ENCODE data around the gene LYL1. TPM values are rescaled to one million over a fixed set of nuclear protein-coding genes. Genes with fewer than 3 reads are reported as not detected.

The LYL1 gene
- total and polyA plus RNA-seq, 2 of the 13 experiments (the other 11 are each of a cell fraction or from before 2014, with no cell fraction given) = 0.75 to 0.92 TPM

GRCh38 chr19:13116282-13117175 lies 13.9 kb upstream of the LYL1 start, which contains the start of gene TRMT1 (continued):
- peak; percentile 80 for TF ChIP-seq ZNF687 (CRISPR knock-in tag; IDR thresholded peaks at IDR 0.05)
- TF ChIP-seq ARID3A (IDR thresholded peaks at IDR 0.05; ENCODE audit: low read depth, low read length) = peak; percentile 40; the same call in 1 of the 2 replicates
- no peak for TF ChIP-seq RFX3 (CRISPR knock-in tag; IDR thresholded peaks at IDR 0.05)
- TF ChIP-seq ZNF33A (CRISPR knock-in tag; IDR thresholded peaks at IDR 0.05; ENCODE audit: borderline replicate concordance) = peak; percentile 72; the same call in 1 of the 2 replicates
- TF ChIP-seq MAF1 (CRISPR knock-in tag; IDR thresholded peaks at IDR 0.05; ENCODE audit: borderline replicate concordance) = 0 out of 2 replicates have a peak, but pooled peaks have one; percentile 55
- TF ChIP-seq REST (IDR thresholded peaks at IDR 0.05; ENCODE audit: borderline replicate concordance in 1 of 2, low read depth in 1 of 2, low read length in 2 of 2) = 0 out of 4 replicates have a peak, but pooled peaks of 1 of the 2 experiments have one; percentile 46
- peak; percentile 79; the same call in 1 of the 2 replicates for TF ChIP-seq ZNF788 (CRISPR knock-in tag; IDR thresholded peaks at IDR 0.05; ENCODE audit: borderline replicate concordance)
- 0 out of 2 replicates have a peak, but pooled peaks have one; percentile 60 for TF ChIP-seq HINFP (CRISPR knock-in tag; IDR thresholded peaks at IDR 0.05; ENCODE audit: low read depth)
- TF ChIP-seq ZNF354B (CRISPR knock-in tag; IDR thresholded peaks at IDR 0.05) = no peak
- TF ChIP-seq POLR2G (IDR thresholded peaks at IDR 0.05; ENCODE audit: low read depth, low read length) = peak; percentile 63
- no peak for TF ChIP-seq POLR2AphosphoS2 (IDR thresholded peaks at IDR 0.05; ENCODE audit: low read depth, low read length)
- peak; percentile 83 for TF ChIP-seq ELF1 (CRISPR knock-in tag; IDR thresholded peaks at IDR 0.05)
- no peak for TF ChIP-seq SCMH1 (CRISPR knock-in tag; IDR thresholded peaks at IDR 0.05; ENCODE audit: borderline replicate concordance)
